Stimulated activated naive CD4-positive, alpha-beta T cell treated with Interleukin-2 at 50 U/mL for 16 hours (primary cell): ENCODE measurements around the gene FN1.

ENCODE experiments used
- DNase-seq: peaks from one replicate; lab custom pipeline; 2025; lab: John Stamatoyannopoulos, UW

FN1 gene

GRCh38 chr2:215407061-215407460, 28.8 kb downstream of the FN1 start:
- DNase-seq: no peak

- no peak for DNase-seq
Observed at GRCh38 chr2:215405722-215406581, 29.9 kb downstream of the FN1 start.

GRCh38 chr2:215404348-215405012, 31.4 kb downstream of the FN1 start:
- no peak for DNase-seq

- no peak for DNase-seq
Observed at GRCh38 chr2:215403441-215404347, 32.2 kb downstream of the FN1 start.

- no peak for DNase-seq
Observed at GRCh38 chr2:215401896-215402379, 33.9 kb downstream of the FN1 start.

- DNase-seq: no peak
Observed at GRCh38 chr2:215399067-215399716, 36.7 kb downstream of the FN1 start.

- DNase-seq: no peak
Observed at GRCh38 chr2:215397632-215398341, 38.1 kb downstream of the FN1 start.

- no peak for DNase-seq
Observed at GRCh38 chr2:215396595-215397313, 39.1 kb downstream of the FN1 start.

GRCh38 chr2:215395687-215396460, 40.0 kb downstream of the FN1 start:
- no peak for DNase-seq

GRCh38 chr2:215394102-215394805, 41.6 kb downstream of the FN1 start:
- DNase-seq: no peak

- no peak for DNase-seq
Observed at GRCh38 chr2:215392687-215393270, 43.1 kb downstream of the FN1 start.

- DNase-seq: no peak
Observed at GRCh38 chr2:215392164-215392563, 43.7 kb downstream of the FN1 start.

GRCh38 chr2:215391531-215391930, 44.3 kb downstream of the FN1 start:
- DNase-seq: no peak

GRCh38 chr2:215390550-215390913, 45.3 kb downstream of the FN1 start:
- DNase-seq: no peak

- no peak for DNase-seq
Observed at GRCh38 chr2:215388002-215388728, 47.7 kb downstream of the FN1 start.

GRCh38 chr2:215386566-215386965, 49.3 kb downstream of the FN1 start:
- DNase-seq: no peak

GRCh38 chr2:215384710-215385109, 51.2 kb downstream of the FN1 start:
- DNase-seq: no peak
